Kidney (tissue), 14 donors: ENCODE measurements around the gene NPY2R. TPM values are rescaled to one million over a fixed set of nuclear protein-coding genes. Genes with fewer than 3 reads are reported as not detected.

Source experiments
- DNase-seq, 5 donors: peaks; one replicate each; pipeline ENCODE4 v3.0.0-alpha.2; 2013 to 2020
- FAIRE-seq: peaks from 2 replicates; lab custom pipeline; 2012; peaks lifted over from hg19 to GRCh38; lab: Jason Lieb, UNC
- H3K27ac ChIP-seq, 2 donors: one replicate each; pipeline ENCODE4 v1.7.0; 2013; ENCODE audit warnings: low read depth in 2 of 2, low read length in 2 of 2, inconsistent platforms in 1 of 2
- H3K27me3 ChIP-seq: one replicate; pipeline ENCODE4 v1.7.1; 2013; ENCODE audit warnings: low read length, inconsistent platforms; ENCODE audit not compliant: control insufficient read depth, insufficient read depth
- H3K36me3 ChIP-seq, 3 donors: one replicate each; pipeline versions ENCODE4 v1.7.0 to v1.7.1; 2013; ENCODE audit warnings: low read length in 3 of 3, control low read depth in 1 of 3, inconsistent platforms in 1 of 3; ENCODE audit not compliant: insufficient read depth in 3 of 3, control insufficient read depth in 2 of 3
- H3K4me1 ChIP-seq, 3 donors: one replicate each; pipeline versions ENCODE4 v1.7.0 to v1.7.1; 2013; ENCODE audit warnings: low read length in 3 of 3, inconsistent platforms in 1 of 3, low read depth in 1 of 3; ENCODE audit not compliant: control insufficient read depth in 2 of 3, insufficient read depth in 2 of 3
- H3K4me3 ChIP-seq, 3 donors: one replicate each; pipeline versions ENCODE4 v1.7.0 to v1.8.1; 2013; ENCODE audit warnings: low read length in 3 of 3, control low read depth in 1 of 3, inconsistent platforms in 1 of 3
- H3K9ac ChIP-seq, 3 donors: one replicate each; pipeline versions ENCODE4 v1.7.0 to v1.7.1; 2013; ENCODE audit warnings: low read length in 3 of 3, control low read depth in 1 of 3, inconsistent platforms in 1 of 3
- H3K9me3 ChIP-seq, 3 donors: one replicate each; pipeline versions ENCODE4 v1.7.0 to v1.7.1; 2013; ENCODE audit warnings: low read length in 3 of 3, control low read depth in 1 of 3, inconsistent platforms in 1 of 3; ENCODE audit not compliant: control insufficient read depth in 2 of 3, insufficient read depth in 1 of 3
- intact Hi-C: fragments of 100-400 bp; cut with DNase I; formaldehyde crosslinking; loops from one replicate; pipeline ENCODE4 v1.11.1; 2022
- polyA plus RNA-seq: library from polyadenylated mRNA; stranded (reverse); fragments of 350-450 nt; fragmentation: Illumina TruSeq; extraction: RNeasy Lipid Tissue Mini Kit (QIAGEN cat#74804); gene quantifications from one replicate; pipeline ENCODE4 v1.2.3, GENCODE V29; 2014; ENCODE audit warnings: low read depth, low replicate concordance; ENCODE audit not compliant: insufficient read depth
- total RNA-seq: library from RNA; stranded (reverse); fragmentation: NEBNext Ultra II Directional; extraction: Animal tissue kit (Norgen Biotek cat#: 25700); gene quantifications from one replicate; pipeline ENCODE4 v1.2.1, GENCODE V29; 2021
- TF ChIP-seq, protein P1 (sequence below): IDR thresholded peaks from 3 replicates; pipeline ENCODE4 v1.5.1; 2012; ENCODE audit warnings: mild to moderate bottlenecking, moderate library complexity, borderline replicate concordance; ENCODE audit not compliant: insufficient read depth; ENCODE audit errors: extremely low read depth
- donor health status: control.
- donor health status: control.
- donor health status: control.
- donor health status: control.
- donor health status: control.
- donor health status: DM: yes; HTN: yes; CAD: no.
- donor health status: Normal renal cell carcinoma (clear cell type).

The NPY2R gene
- total and polyA plus RNA-seq, 2 donors from 2014 or later, result 0.54 TPM; not detected in 1

DNA sequence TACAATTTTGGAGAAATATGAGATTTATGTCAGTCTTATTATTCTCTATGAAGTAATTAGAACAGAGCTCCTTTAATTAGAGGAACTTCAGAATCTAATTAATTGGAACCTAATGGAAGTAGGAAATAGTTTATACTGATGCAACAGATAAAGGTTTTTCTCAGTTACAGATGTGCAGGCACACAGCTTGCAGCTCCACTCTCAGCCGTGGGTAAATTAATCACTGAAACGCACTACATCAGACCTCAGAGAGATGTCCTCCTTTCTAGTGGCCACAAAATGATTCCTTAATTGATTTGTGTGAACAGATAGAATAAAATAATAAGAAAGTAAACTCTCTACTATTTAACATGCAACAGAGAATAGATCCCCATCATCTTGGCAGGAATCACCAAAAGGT lies 21.5 kb upstream of the NPY2R start:
- no peak for DNase-seq
- no peaks in the 10 kb centered on the region for H3K9me3 ChIP-seq
- no peaks in the 10 kb centered on the region for H3K4me1 ChIP-seq
- no peak overlapping the region for H3K4me3 ChIP-seq
- H3K27me3 ChIP-seq, result no peaks in the 10 kb centered on the region
- no peaks in the 10 kb centered on the region for H3K36me3 ChIP-seq
- no peak overlapping the region for H3K27ac ChIP-seq
- TF ChIP-seq, protein P1, sequence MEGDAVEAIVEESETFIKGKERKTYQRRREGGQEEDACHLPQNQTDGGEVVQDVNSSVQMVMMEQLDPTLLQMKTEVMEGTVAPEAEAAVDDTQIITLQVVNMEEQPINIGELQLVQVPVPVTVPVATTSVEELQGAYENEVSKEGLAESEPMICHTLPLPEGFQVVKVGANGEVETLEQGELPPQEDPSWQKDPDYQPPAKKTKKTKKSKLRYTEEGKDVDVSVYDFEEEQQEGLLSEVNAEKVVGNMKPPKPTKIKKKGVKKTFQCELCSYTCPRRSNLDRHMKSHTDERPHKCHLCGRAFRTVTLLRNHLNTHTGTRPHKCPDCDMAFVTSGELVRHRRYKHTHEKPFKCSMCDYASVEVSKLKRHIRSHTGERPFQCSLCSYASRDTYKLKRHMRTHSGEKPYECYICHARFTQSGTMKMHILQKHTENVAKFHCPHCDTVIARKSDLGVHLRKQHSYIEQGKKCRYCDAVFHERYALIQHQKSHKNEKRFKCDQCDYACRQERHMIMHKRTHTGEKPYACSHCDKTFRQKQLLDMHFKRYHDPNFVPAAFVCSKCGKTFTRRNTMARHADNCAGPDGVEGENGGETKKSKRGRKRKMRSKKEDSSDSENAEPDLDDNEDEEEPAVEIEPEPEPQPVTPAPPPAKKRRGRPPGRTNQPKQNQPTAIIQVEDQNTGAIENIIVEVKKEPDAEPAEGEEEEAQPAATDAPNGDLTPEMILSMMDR, result no peak
- no peak overlapping the region for H3K9ac ChIP-seq
- no peak for FAIRE-seq
- intact Hi-C loops, result no loop called here

DNA sequence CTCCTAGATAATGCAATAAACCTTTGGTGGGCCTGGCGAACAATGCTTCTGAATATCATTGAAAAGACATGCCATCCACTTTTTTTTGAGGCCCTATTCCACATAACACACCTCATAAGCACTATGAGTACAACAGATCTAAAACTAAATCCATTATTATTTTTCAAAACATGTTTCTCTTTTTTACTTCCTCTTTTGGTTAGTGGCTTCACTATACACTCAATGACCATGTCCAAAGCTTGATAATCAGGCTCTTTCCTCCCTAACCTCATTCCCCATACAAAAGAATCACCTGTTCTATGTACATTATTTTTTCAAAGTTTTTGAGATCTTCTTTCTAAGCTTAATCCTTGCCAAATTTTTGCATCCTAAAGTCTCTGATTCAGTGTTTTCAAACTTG lies 20.4 kb upstream of the NPY2R start:
- Histone ChIP-seq H3K27me3 (no peaks in the 10 kb centered on the region), H3K9me3 (no peaks in the 10 kb centered on the region), H3K4me1 (no peaks in the 10 kb centered on the region), H3K27ac (no peak overlapping the region), H3K36me3 (no peaks in the 10 kb centered on the region), H3K9ac (no peak overlapping the region), H3K4me3 (no peak overlapping the region)
- FAIRE-seq (no peak), DNase-seq (no peak)
- intact Hi-C loops, result no loop called here
- TF ChIP-seq, protein P1, result no peak

DNA sequence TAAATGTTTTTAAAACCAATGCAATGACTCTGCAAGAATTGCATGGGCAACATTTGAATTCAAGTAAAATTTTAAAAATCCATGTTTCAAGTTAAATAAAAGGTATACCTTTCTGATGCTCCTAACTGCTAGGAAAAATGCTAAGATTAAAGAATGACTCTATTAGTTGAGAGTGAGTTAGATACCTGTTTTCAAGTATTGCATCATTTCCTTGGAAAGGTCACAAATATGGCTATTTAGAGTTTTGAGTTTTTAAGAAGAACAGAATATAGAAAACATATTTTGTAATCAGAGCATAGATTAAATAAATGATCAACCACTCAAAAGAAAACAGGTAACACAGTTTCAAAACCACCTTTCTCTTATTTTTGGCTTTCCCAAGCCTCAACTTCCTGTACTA lies 18.3 kb upstream of the NPY2R start:
- Histone ChIP-seq H3K9ac (no peak overlapping the region), H3K4me1 (no peaks in the 10 kb centered on the region), H3K36me3 (no peaks in the 10 kb centered on the region), H3K27ac (no peak overlapping the region), H3K4me3 (no peak overlapping the region), H3K9me3 (no peaks in the 10 kb centered on the region), H3K27me3 (no peaks in the 10 kb centered on the region)
- TF ChIP-seq, protein P1, result no peak
- FAIRE-seq (no peak), DNase-seq (no peak)
- intact Hi-C loops, result no loop called here

GRCh38 chr4:155197757-155198156 lies 10.7 kb upstream of the NPY2R start:
- H3K27me3 ChIP-seq, result no peaks in the 10 kb centered on the region
- intact Hi-C loops, result no loop called here
- no peak for FAIRE-seq

More at GRCh38 chr4:155197757-155198156, 10.7 kb upstream of the NPY2R start:
- Histone ChIP-seq H3K4me1 (no peaks in the 10 kb centered on the region), H3K27ac (no peak overlapping the region), H3K36me3 (no peaks in the 10 kb centered on the region), H3K9me3 (no peaks in the 10 kb centered on the region), H3K4me3 (no peak overlapping the region), H3K9ac (no peak overlapping the region)
- TF ChIP-seq, protein P1, result no peak
- no peak for DNase-seq
